NCI-H146 (cell line): ENCODE measurements around the gene STXBP5L.
"Not testable (repeated sequence)": the region's sequence is repeated elsewhere in the genome, so short reads cannot be mapped to it uniquely, and the experiment has no call there.

Experiments used
- DNase-seq: peaks from one replicate; lab custom pipeline; 2025; lab: John Stamatoyannopoulos, UW

The STXBP5L gene

DNA sequence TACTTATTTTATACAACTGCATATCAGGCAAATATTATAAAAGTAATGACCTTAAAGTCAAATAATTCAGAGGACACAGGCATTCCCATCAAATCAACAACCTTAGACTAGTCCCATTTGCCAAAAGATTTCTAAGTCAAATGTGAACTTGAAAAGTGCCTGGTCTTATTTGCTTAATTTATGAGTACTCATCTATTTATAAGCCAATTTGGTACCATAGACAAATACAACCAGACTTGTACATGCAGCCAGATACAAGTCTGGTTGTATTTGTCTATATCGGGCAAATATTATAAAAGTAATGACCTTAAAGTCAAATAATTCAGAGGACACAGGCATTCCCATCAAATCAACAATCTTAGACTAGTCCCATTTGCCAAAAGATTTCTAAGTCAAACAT, 322.2 kb downstream of the STXBP5L start:
- DNase-seq = not testable (repeated sequence)

DNA sequence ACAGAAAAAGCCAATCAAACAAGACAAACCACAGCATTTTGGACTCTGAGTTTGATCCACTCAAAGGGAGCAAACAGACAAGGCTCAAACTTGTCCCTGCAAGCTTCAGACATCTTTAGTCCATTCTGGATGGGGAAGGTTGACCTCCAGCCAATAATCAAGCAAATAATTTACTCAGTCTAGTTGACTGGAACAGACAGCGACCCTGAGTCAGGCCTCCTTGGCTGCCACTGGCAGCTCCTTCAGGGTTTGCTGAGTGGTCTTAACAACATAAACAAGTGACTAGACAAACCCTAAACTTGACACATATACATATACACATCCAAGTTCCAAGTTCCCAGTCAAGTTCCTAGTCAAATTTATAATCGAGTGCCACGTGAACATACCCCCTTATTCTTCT, 323.9 kb downstream of the STXBP5L start:
- DNase-seq = no peak

DNA sequence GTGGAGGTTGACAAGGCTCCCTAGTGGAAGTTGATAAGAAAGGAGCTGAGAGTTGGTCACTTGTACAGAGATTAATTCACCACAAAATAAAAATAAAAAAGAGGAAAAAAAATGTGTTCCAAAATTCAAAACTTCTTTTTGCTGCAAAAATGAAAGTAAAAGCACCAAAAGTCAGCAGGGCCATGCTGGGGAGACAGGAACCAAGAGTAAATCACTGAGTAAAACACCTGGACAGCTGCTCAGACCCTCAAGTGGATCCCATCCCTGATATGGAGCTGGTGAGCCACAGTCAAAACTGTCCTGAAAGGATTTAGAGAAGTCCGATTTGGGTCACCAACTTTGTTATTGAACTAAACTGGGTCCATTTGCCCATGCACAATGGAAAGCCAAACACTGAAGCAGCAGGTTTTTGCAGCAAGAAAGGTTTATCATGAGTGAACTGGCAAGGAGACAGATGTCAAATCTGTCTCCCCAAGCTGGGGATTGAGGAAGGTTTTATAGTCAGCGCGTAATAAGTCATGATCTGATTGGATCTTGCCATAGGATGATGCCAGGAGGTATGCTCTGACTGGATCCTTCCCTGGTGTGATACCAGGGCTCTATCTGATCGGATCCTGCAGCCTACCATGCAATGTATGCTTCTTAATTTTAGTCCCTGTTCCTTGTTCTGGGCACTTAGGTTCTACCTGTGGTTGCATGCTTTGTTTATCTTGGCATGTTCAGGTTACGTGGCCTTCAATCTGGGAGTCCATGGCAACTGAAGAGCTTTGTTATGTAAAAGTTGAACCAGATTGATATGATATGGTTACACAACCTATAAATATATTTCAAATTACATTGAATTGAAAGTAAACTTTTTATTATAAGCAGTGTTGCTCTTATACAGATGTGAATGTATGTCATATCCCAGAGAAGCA, 324.6 kb downstream of the STXBP5L start:
- DNase-seq = no peak

DNA sequence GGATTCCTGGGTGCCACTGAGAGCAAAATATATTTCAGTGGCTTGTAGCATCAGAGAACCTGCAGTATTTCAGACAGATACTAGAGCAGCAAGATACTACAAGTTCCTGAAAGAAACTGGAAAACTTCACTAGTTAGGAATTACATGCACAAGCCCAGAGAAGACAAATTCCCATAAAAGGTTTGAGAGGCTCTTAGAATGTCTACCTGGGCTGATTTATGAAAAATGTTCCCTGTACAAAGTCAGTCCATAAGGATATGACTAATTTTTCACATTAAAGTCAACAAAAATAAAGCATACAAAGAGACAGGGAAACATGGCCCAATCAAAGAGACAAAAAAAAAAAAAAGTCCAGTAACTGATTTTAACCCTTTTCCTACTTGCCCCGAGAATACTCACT, 335.2 kb downstream of the STXBP5L start:
- no peak for DNase-seq

DNA sequence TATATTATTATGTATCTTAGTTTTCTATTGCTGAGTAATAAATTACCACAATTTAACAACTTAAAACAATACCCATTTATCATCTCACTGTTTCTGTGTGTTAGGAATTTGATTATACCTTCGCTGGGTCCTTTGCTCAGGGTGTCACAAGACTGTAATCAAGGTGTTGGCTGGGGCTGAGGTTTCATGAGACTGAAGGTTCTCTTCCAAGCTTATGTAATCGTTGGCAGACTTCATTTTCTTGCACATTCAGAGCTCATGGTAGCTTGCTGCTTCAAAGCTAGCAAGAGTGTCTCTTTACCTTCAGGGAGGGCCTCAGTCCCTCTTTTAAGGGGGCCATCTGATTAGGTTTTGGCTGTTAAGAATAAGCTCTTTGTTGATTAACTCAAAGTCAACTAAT, 344.7 kb downstream of the STXBP5L start:
- no peak for DNase-seq

DNA sequence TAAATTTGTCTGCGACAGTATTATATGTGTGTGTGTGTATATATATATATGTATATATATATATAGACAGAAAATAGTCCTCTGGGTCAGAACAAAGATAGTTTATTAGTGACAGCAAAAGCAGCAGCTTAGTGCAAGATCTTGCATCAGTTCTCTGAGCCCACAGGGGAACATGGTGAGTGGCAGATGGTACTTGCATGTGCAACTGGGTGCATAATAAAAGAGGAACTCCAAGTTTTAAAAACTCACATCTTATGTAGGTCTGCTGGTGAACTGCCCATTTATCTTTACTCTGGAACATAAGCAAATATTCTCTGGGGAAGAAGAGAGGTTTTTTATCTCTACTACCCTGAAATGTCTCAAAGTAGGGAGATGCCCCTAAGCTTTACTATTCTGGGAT, 361.4 kb downstream of the STXBP5L start:
- no peak for DNase-seq

DNA sequence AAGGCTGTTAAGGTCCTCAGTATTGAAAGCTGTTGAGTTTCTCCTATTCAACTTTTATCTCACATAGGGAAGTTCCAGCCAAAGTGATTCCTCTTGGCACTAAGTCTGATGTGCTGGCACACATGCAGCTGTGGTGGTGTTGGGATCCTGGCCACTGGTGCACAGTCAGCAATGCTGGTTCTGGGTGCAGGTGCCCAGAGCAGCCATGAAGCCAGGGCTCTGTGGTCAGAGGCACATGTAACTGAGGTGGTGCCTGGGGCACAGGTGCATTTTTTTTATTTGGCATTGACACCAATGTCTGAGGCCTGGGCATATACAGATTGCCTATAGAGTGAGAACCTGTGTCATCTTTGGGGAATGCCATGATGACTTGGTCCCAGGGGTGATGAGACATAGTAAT, 366.4 kb downstream of the STXBP5L start:
- DNase-seq = no peak

DNA sequence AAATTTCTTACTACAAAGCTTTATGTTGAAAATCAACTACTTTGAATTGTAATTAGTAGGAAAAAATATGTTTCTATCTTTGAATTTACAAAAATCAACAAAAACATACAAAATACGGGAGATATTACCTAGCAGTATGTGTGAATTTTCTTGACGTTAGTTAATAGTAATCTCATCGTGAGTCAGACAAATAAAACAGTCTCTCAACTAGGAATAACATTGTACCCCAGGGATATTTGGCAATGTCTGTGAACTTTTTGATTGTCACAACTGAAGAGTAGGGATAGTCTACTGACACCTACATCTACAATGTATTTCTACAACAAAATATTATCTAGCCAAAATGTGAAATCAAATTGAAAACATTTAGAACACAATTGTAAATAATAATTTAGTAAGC, 387.4 kb downstream of the STXBP5L start:
- DNase-seq = no peak

DNA sequence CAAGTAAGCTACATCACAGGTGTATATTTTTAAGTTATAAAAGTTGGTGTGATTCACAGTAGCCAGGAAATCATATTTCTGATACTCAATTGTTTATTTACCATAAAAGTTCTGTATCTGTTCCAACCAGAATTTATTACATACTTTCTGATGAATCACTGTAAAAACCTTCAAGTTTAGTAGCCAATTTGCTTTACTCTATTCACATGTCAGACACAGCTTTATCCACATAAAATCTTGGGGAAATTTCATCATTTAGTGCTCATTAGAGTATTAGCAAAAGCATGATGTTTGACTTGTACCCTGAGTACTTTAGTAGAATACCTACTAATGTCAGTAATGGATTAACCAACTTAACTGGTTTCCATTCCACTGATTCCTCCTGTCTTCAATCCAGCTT, 388.0 kb downstream of the STXBP5L start:
- DNase-seq = no peak

DNA sequence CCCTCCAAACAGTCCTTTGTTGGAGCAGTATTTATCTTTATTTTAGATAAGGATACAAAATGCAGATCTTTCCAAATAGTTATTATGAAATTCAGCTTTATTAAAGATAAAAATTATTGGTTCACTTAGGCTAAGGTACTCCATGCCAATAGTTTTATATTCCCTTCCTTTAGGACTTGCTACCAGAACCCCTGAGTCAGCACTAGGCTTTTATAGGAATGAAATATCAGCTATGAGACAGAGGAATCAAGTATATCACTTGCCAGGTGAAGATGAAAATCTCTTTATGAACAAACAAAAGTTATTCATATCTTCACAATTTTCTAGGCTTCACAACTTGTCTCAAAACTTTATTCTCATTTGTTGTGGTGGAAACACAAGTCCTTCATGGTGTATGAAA, 416.3 kb downstream of the STXBP5L start:
- DNase-seq = no peak

DNA sequence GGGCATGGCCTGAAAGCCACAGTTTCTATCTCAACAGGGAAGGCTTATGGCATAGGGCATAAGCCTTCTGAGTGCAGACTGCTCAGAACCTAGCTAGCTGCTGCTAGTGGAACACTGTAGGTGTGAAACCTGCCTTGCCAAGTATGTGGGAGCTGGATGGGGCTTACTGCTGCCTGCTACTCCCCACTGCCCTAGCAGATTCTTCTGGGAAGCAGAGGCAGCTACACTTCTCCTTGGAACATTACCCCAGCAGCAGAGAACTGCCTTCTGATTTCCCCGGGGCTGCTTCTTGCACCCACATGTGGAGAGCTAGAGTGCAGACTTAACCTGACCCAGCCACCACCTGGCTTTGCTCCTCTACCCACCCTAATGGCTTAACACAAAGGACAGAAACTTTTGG, 422.1 kb downstream of the STXBP5L start:
- DNase-seq = no peak

DNA sequence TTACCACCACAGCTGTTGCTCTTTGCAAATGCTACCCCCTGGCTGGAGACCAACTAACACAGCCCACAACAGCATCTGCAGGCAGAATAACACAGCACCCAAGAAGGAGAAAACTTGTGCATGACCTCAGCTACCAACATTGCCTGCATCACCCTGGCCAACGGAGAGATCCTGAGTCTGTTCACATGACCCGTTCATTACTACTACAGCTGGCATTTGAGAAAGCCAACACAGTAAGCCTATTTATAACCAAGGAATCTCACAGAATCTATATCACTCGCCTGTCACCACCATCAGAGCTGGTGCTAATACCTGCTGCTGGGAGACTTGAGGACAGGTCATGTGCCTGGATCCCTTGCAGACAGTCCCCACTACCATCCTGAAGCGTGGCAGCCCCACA, 422.6 kb downstream of the STXBP5L start:
- no peak for DNase-seq

DNA sequence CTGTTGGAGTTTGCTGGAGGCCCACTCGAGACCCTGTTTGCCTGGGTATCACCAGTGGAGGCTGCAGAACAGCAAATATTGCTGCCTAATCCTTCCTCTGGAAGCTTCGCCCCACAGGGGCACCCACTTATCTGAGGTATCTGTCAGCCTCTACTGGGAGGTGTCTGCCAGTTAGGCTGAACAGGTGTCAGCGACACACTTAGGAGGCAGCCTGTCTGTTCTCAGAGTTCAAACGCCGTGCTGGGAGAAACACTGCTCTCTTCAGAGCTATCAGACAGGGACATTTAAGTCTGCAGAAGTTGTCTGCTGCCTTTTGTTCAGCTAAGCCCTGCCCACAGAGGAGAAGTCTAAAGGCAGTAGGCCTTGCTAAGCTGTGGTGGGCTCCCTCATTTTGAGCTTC, 448.0 kb downstream of the STXBP5L start:
- not testable (repeated sequence) for DNase-seq

DNA sequence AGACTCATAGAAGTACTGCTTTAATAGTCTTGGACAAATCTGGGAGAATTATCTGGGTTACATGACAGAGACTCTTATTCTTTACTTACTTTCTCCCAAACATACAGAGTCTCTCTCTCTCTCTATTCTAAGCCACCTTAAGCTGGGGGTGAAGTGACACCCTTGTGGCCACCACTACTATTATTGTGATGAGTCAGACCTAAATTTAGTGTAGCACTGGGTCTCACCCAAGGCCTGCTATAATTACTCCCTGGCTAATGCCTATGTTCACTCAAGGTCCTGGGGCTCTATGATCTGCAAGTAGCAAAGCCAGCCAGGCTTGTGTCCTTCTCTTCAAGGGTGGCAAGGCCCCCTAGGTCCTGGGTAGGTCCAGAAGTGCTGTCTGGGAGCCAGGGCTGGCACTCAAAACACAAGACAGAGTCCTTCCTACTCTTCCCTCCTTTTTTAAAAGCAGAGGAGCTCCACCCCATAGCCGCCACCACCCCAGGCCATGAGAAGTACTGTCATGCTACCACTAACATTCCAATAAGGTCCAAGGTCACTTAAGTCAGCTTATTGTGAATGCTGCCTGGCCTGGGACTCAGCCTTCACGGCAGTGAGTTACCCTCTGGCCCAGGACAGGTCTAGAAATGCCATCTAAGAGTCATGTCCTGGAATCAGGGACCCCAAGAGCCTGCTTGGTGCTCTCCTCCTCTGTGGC, 454.2 kb downstream of the STXBP5L start:
- DNase-seq = no peak

DNA sequence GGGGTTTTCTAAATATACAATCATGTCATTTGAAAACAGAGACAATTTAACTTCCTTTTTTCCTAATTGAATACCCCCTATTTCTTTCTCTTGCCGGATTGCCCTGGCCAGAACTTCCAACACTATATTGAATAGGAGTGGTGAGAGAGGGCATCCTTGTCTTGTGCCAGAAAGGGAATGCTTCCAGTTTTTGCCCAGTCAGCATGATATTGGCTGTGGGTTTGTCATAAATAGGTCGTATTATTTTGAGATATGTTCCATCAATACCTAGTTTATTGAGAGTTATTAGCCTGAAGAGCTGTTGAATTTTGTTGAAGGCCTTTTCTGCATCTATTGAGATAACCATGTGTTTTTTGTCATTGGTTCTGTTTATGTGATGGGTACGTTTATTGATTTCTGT, 480.3 kb downstream of the STXBP5L start:
- DNase-seq = not testable (repeated sequence)

DNA sequence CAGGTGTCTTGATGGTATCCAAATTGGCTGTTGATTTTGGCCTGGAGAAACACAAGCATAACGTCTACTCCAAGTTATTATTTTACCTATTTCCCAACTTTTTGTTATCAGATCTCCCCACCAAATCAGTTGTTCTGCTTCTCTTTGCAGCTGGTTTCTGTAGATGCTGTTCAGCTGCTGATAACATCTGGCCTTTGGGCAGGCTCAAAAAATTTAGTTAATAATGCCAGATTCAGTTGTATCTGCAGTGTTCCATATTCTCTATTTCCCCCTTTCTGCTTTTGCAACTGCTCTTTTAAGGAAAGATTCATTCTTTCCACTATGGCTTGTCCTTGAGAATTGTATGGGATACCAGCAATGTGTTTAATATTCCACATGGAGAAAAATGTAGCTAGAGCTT, 488.0 kb downstream of the STXBP5L start:
- not testable (repeated sequence) for DNase-seq

DNA sequence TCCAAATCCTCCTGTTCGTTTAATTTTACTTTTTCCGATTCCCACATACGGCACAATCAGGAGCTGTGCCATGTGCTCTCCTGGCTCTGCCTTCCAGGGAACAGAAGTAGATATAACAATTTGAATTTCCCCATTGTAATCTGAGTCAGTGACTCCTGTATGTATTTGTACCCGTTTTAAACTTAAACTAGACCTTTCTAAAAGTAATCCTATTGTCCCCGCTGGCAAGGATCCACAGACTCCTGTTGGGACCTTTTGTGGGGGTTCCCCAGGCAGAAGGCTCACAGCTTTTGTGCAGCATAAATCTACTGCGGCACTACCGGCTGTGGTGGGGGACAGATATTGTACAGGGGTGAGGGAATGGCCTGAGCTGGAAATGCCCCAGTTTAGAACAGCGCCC, 490.0 kb downstream of the STXBP5L start:
- not testable (repeated sequence) for DNase-seq

DNA sequence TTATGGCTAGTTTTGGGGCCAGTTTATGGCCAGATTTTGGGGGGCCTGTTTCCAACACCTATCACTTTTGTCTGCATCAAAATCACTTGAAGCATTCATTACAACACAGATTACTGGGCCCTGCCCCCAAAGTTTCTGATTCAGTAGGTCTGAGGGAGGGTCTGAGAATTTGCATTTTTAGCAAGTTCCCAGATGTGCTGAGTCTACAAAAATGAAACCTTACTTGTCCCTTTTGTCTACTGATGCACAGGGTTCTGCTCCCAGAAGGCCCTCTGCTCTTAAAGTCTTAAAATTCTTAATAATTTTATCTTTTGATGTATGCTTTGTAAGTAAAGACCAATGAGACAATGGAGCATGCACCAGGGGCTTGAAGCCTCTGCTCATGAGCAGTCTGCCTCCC, 491.8 kb downstream of the STXBP5L start:
- no peak for DNase-seq

DNA sequence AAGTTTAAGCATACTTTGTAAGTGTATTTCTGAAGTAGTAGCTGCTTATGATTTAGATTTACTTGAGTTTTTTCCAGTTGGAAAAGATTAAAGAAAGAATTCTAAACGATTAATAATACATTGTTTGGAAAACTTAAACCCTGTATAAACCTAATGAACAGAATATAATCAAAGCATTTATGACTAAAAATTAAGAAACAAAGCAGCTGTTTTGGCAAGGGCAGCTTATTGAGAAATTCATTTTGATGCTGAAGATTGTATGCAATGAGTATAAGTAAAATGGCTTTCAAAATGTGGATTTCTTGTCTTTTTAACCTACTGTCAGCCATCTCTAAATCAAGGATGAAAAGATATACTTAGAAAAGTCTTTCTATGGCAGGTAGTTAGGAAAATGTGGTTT, 497.6 kb downstream of the STXBP5L start:
- no peak for DNase-seq

DNA sequence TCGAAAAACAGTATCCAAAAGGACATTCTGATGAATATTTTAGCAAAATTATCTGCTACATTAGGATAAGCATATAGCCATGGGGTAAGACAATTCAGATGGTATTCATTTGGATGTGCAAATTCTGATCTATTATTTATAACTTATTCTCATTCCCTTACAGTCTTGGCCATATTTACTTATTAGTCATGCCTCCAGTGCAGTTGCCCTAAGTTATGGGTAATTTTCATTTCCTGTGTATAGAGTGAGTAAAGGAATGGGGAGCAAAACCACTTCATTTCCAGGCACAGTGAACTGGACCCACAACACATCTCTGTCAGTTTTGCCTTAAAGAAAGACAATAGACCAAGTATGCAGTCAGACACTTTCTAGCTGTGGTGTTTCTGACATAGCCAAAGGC, 503.5 kb downstream of the STXBP5L start:
- no peak for DNase-seq

DNA sequence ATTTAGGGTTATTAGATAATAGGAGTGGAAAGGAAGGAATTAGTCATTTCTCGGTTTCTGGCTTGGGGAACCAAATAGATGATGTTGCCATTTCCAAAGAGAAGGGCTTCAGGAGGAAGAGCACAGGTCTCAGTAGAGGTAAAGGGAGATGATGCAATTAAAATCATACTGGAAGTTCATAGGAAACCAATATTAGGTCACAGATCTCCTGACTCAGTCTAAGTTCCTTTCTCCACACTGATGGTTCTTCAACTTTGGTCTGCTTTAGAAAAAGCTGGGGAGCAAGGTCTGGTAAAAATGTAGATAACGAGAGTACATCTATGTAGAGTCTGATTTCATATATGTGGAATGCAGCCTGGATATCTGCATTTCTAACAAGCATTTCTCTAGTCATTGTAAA, 506.9 kb downstream of the STXBP5L start:
- DNase-seq = no peak

DNA sequence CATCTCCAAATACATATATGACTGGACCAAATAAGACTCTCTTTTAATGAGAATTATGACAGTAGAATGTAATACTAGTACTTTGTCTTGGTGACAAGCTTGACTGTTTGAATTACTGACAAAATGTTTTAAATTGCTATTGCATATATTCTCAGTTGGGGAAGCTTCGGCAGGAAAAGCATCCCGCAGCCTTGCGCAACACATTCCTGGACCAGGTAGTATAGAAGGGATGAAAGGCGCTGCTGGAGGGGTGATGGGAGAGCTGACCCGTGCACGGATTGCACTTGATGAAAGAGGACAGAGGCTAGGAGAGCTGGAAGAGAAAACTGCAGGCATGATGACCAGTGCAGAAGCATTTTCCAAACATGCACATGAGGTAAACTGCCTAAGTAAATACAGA, 510.2 kb downstream of the STXBP5L start:
- no peak for DNase-seq

DNA sequence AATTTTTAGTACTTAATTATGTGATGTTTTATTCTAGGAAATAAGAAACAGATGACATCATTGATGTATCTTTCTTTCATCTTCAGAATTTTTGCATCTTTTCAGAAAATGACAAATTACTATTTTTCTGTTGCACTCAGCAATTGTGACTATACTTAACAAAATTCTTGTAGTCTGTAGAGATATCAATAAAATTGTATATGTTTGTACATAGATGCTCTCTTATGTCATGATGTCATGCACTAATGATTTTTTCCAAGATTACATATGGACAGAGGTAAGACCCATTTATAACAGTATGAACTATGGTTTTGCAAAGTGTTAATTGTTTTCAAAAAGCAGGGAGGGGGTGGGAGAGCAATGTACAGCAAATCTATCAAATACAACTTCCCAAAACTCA, 516.5 kb downstream of the STXBP5L start:
- DNase-seq = no peak
